Activated CD4-positive, alpha-beta T cell treated with anti-CD3 and anti-CD28 coated beads for 36 hours (primary cell): ENCODE data around the gene TMOD1. TPM values are rescaled to one million over a fixed set of nuclear protein-coding genes. Genes with fewer than 3 reads are reported as not detected.
"Not testable (repeated sequence)": the region's sequence is repeated elsewhere in the genome, so short reads cannot be mapped to it uniquely, and the experiment has no call there.

Experiments used
- ATAC-seq: fragments of 200-7000 bp; cut with Tn5 transposase; one replicate; pipeline ENCODE4 v1.10.0; 2021; ENCODE audit warnings: mild to moderate bottlenecking, moderate library complexity
- CTCF ChIA-PET: fragments of 350-600 bp; sonication (Branson Sonifier 250); formaldehyde crosslinking; loops from one replicate; lab custom pipeline; 2021; ENCODE audit warnings: antibody characterized with exemption; lab: Charles Lee
- POLR2A ChIA-PET: fragments of 350-600 bp; sonication (Branson Sonifier 250); formaldehyde crosslinking; loops from one replicate; lab custom pipeline; 2021; ENCODE audit warnings: antibody characterized with exemption, inconsistent platforms; lab: Charles Lee
- DNase-seq: peaks from one replicate; pipeline ENCODE4 v3.0.0-alpha.2; 2020
- H3K27ac Mint-ChIP-seq: one replicate; pipeline ENCODE4 v1.8.0; 2021; ENCODE audit warnings: mixed read lengths
- H3K27me3 Mint-ChIP-seq: one replicate; pipeline ENCODE4 v1.8.0; 2021; ENCODE audit warnings: mixed read lengths
- H3K36me3 Mint-ChIP-seq: one replicate; pipeline ENCODE4 v1.8.0; 2021; ENCODE audit warnings: low read depth, mixed read lengths
- H3K4me1 Mint-ChIP-seq: one replicate; pipeline ENCODE4 v1.8.0; 2021; ENCODE audit warnings: mixed read lengths
- H3K4me3 Mint-ChIP-seq: one replicate; pipeline ENCODE4 v1.8.0; 2021; ENCODE audit warnings: mild to moderate bottlenecking, moderate library complexity, mixed read lengths
- H3K9me3 Mint-ChIP-seq: one replicate; pipeline ENCODE4 v1.8.0; 2021; ENCODE audit warnings: low read depth, mixed read lengths
- intact Hi-C, 2 experiments: fragments of 100-400 bp; cut with DNase I in 1 of 2; cut with micrococcal nuclease in 1 of 2; formaldehyde crosslinking; loops; one replicate each; pipeline versions ENCODE4 v1.14.2 to v1.15.1; 2022 to 2024; cut with DNase I, micrococcal nuclease
- total RNA-seq, 2 experiments: library from RNA; stranded (reverse); gene quantifications; one replicate each; pipeline ENCODE4 v1.2.3, GENCODE V29; 2021

The TMOD1 gene
- total RNA-seq: 1 to 10 TPM; 1.3 to 1.5 TPM

DNA sequence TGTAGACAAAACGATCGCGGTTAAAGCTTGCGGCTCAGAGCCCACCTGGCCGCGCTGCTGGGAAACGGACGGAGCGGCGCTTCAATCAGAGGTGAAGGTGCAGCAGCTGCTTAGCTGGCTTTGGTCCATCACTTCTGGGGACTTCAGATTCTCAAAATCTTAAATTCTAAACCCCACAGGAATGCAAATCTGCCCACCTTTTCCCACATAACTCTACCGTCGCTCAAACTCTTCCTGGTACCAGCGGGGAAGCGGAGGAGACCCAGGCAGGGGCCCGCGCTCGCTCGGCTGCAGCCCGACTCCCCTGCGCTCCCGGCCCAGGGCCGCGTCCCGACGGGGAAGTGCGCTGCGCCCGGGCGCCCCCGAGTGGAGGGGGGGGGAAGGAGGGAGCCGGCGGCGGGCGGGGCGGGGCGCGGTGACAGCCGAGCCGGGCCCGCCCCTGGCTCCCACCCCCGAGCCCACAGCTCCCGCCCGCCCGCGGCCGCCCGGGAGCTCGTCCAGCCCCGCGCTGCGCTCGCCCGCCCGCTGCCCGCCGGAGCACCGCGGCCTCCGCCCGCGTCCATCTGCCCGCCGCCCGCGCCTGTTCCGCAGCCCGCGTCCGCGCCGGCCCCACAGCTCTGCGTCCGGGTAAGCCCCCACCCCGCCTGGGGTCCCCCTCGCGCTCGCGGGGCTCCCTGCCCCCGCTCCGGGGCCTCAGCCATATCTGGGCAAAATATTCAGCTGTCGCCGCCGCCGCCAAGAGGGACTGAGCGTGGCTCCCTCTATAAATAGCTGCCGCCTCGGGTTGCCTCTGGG lies at the start of gene TMOD1:
Gene TMOD1, plus strand, starts transcription at position 490 of the 795 bp plus-strand sequence. CDS start 22,523 bp downstream, outside the sequence.
- peaks cover 13% of the 10 kb centered on the region for H3K36me3 Mint-ChIP-seq
- no peak within 1 kb of the TSS for H3K27ac Mint-ChIP-seq
- intact Hi-C loops: loop anchor here in 1 of 2 experiments (2.0 to 10.0 kb wide), 3 partner anchors 89 to 647 kb away; partner anchors contain the start of genes FOXE1, TDRD7 and ZNF782
- H3K4me3 Mint-ChIP-seq: peak within 1 kb of the TSS; percentile 64
- H3K9me3 Mint-ChIP-seq: no peaks in the 10 kb centered on the region
- DNase-seq: peak; percentile 66
- CTCF ChIA-PET: interaction anchor here (0.6 to 3.0 kb wide), 7 partner anchors 10 to 114 kb away, joined by 3 to 10 read pairs (median 7); no protein-coding TSS in a partner anchor
- peaks cover 15% of the 10 kb centered on the region for H3K4me1 Mint-ChIP-seq
- peak; percentile 67 for ATAC-seq
- POLR2A ChIA-PET: interaction anchor here (1.2 to 1.3 kb wide), 2 partner anchors 10 to 132 kb away, joined by 3 read pairs; partner anchors contain the start of genes NCBP1 and TSTD2
- peaks cover 45% of the 10 kb centered on the region for H3K27me3 Mint-ChIP-seq

DNA sequence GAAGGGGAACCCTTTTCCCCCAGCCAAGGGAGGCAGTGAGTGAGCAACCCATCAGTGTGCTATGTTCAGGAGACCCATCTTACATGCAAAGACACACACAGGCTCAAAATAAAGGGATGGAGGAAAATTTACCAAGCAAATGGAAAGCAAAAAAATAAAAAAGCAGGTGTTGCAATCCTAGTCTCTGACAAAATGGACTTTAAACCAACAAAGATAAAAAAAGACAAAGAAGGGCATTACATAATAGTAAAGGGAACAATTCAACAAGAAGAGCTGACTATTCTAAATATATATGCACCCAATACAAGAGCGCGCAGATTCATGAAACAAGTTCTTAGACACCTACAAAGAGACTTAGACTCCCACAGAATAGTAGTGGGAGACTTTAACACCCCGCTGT lies 47.9 kb upstream of the TMOD1 start:
- H3K4me3 Mint-ChIP-seq, intact Hi-C loops, ATAC-seq, H3K27ac Mint-ChIP-seq, H3K27me3 Mint-ChIP-seq, DNase-seq, POLR2A ChIA-PET, H3K9me3 Mint-ChIP-seq, CTCF ChIA-PET, H3K4me1 Mint-ChIP-seq: not testable (repeated sequence)
- H3K36me3 Mint-ChIP-seq: peaks cover 11% of the 10 kb centered on the region

DNA sequence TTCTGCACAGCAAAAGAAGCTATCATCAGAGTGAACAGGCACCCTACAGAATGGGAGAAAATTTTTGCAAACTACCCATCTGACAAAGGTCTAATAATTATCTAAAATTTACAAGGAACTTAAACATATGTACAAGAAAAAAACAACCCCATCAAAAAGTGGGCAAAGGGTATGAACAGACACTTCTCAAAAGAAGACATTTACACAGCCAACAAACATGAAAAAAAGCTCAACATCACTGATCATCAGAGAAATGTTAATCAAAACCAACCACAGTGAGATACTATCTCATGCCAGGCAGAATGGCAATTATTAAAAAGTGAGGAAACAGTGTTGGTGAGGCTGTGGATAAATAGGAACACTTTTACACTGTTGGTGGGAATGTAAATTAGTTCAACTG lies 44.6 kb upstream of the TMOD1 start:
- H3K27me3 Mint-ChIP-seq, POLR2A ChIA-PET, intact Hi-C loops: not testable (repeated sequence)

DNA sequence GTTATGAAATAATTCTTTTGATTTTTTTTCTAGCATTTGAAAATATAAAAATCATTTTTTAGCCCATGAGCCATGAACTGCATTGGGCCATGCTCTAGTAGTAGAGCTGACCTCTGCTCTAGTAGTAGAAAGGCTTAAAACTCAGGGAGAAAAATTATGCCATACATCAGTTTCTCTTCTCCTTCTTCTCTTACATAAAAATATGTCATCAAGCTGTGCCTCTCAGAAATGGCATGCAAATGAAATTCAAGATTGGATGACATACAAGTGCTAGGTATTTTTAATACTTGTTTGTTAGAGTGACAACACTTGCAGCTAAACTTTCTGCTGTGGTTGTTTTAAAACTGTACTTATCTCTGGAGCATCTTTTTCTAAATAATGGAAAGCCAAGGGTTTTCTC lies 42.1 kb upstream of the TMOD1 start:
- ChIA-PET CTCF (interaction anchor here (0.7 to 1.8 kb wide), 3 partner anchors 10 to 797 kb away, joined by 3 to 7 read pairs (median 3); no protein-coding TSS in a partner anchor), POLR2A (no interaction called here)
- H3K4me3 Mint-ChIP-seq: no peak overlapping the region
- no peak overlapping the region for H3K27ac Mint-ChIP-seq
- DNase-seq: no peak
- H3K27me3 Mint-ChIP-seq: no peaks in the 10 kb centered on the region
- intact Hi-C loops: no loop called here
- H3K9me3 Mint-ChIP-seq: no peaks in the 10 kb centered on the region
- no peak for ATAC-seq
- no peaks in the 10 kb centered on the region for H3K4me1 Mint-ChIP-seq
- peaks cover 8% of the 10 kb centered on the region for H3K36me3 Mint-ChIP-seq

More for the DNA sequence above, 44.6 kb upstream of the TMOD1 start:
- not testable (repeated sequence) for H3K4me1 Mint-ChIP-seq, DNase-seq, H3K4me3 Mint-ChIP-seq, ATAC-seq, H3K27ac Mint-ChIP-seq, H3K9me3 Mint-ChIP-seq
- peaks cover 10% of the 10 kb centered on the region for H3K36me3 Mint-ChIP-seq
- CTCF ChIA-PET: interaction anchor here (1.0 to 1.1 kb wide), 2 partner anchors 11 to 13 kb away, joined by 3 read pairs; no protein-coding TSS in a partner anchor

- ATAC-seq (no peak), DNase-seq (no peak)
- no peaks in the 10 kb centered on the region for H3K27me3 Mint-ChIP-seq
- no peak overlapping the region for H3K4me3 Mint-ChIP-seq
- H3K4me1 Mint-ChIP-seq: no peaks in the 10 kb centered on the region
- no peak overlapping the region for H3K27ac Mint-ChIP-seq
- ChIA-PET CTCF (interaction anchor here (0.5 to 1.6 kb wide), 2 partner anchors 11 to 857 kb away, joined by 3 to 6 read pairs; no protein-coding TSS in a partner anchor), POLR2A (no interaction called here)
- intact Hi-C loops: no loop called here
- peaks cover 7% of the 10 kb centered on the region for H3K36me3 Mint-ChIP-seq
- no peaks in the 10 kb centered on the region for H3K9me3 Mint-ChIP-seq
These were observed 39.3 kb upstream of the TMOD1 start for GRCh38 chr9:97462159-97462558.

DNA sequence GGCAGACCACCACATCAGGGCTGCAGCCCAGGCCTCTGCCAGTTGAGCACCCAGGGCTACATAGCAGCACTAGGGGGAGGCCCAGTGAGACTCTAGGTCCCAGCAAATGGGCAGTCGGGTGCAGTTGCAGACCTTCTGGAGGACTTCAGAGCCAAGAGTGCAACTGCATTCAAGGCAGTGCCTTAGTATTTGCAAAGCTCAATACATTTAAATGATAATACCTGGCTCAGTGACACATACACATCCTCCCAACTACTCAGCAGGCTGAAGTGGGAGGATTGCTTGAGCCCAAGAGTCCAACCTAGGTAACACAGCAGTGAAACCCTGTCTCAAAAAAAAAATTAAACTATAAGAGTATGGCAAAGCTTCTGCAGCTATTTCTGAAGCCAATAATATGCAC lies 38.6 kb upstream of the TMOD1 start:
- H3K4me3 Mint-ChIP-seq: no peak overlapping the region
- no peaks in the 10 kb centered on the region for H3K9me3 Mint-ChIP-seq
- intact Hi-C loops: no loop called here
- H3K27me3 Mint-ChIP-seq: no peaks in the 10 kb centered on the region
- ChIA-PET POLR2A (interaction anchor here (0.7 kb wide), 2 partner anchors 346 to 1312 kb away, joined by 3 to 10 read pairs; no protein-coding TSS in a partner anchor), CTCF (interaction anchor here (0.7 to 1.3 kb wide), 3 partner anchors 136 to 166 kb away, joined by 3 to 4 read pairs (median 4); no protein-coding TSS in a partner anchor)
- H3K36me3 Mint-ChIP-seq: peaks cover 7% of the 10 kb centered on the region
- H3K27ac Mint-ChIP-seq: no peak overlapping the region
- DNase-seq (no peak), ATAC-seq (no peak)
- H3K4me1 Mint-ChIP-seq: no peaks in the 10 kb centered on the region

DNA sequence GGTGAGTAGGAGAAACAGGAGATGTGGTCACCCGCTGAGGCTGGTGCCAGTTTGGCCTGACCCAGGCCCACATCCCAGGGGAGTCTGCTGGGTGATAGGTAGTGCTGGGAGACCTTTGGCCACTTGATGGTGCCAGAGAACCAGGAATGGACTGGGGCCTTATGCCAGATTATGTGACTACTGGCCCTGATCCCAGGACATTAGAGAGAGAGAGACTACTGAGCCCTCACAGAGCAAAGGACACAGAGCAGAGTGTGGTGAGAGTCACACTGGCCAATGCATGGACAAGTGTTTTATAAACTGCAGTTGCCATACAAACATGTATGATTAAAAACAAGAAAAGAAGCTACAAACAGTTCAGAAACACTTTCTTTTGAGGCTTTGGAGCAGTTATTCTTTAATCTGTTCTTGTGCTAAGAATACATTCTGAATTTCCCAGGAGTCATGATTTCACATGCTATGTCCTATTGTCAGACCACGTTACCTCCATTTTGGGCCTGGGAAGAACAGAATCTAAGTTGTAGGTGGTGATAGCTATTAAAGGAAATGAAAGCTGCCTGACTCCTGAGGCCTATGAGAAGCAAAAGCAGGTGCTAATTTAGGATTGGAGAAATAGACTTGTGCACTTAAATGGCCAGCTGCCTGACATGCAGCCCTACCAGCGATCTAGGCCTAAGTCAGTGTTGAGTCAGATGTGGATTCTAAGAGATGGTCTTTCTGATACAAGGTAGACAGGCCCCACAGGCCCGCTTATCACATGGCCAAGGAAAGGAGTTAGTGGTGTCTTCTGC lies 32.6 kb upstream of the TMOD1 start:
- H3K4me3 Mint-ChIP-seq: no peak overlapping the region
- CTCF ChIA-PET: interaction anchor here (0.6 to 8.7 kb wide), 26 partner anchors 10 to 202 kb away, joined by 3 to 135 read pairs (median 4); partner anchors contain the start of gene TMOD1
- no peaks in the 10 kb centered on the region for H3K4me1 Mint-ChIP-seq
- H3K27ac Mint-ChIP-seq: no peak overlapping the region
- H3K36me3 Mint-ChIP-seq: peaks cover 7% of the 10 kb centered on the region
- ATAC-seq (peak; percentile 74), DNase-seq (peak; percentile 66)
- H3K27me3 Mint-ChIP-seq: no peaks in the 10 kb centered on the region
- POLR2A ChIA-PET: no interaction called here
- no peaks in the 10 kb centered on the region for H3K9me3 Mint-ChIP-seq
- intact Hi-C loops: loop anchor here (1.0 kb wide), 3 partner anchors 129 to 147 kb away; no protein-coding TSS in a partner anchor

- Mint-ChIP-seq H3K4me1 (no peaks in the 10 kb centered on the region), H3K9me3 (no peaks in the 10 kb centered on the region), H3K36me3 (peaks cover 7% of the 10 kb centered on the region), H3K4me3 (no peak overlapping the region), H3K27ac (no peak overlapping the region), H3K27me3 (no peaks in the 10 kb centered on the region)
- CTCF ChIA-PET: interaction anchor here (0.6 to 8.7 kb wide), 13 partner anchors 9 to 145 kb away, joined by 3 to 135 read pairs (median 4); partner anchors contain the start of gene TMOD1
- peak; percentile 23 for DNase-seq
- intact Hi-C loops: no loop called here
- no peak for ATAC-seq
- POLR2A ChIA-PET: no interaction called here
These were observed 31.4 kb upstream of the TMOD1 start for GRCh38 chr9:97470076-97470475.

DNA sequence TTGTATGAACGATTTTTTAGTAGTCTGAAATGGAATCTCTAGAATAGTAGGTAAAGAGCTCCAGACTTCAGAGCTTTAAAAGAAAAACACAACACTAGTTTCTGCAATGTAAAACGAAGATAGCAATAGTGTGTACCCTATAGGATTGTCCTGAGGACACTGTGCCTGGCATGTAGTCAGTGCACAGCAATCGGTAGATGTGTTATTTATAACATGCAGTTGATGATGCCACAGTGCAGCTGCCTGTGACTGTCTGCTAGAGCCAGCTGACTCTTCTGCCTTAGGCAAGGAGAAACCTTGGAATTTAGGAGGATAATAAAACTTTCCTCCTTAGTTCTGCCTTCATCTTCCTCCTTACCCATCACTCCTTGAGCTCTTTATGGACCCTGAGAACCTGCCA lies 27.7 kb upstream of the TMOD1 start:
- intact Hi-C loops: no loop called here
- no peaks in the 10 kb centered on the region for H3K4me1 Mint-ChIP-seq
- no peak for ATAC-seq
- H3K27ac Mint-ChIP-seq: no peak overlapping the region
- DNase-seq: no peak
- no peak overlapping the region for H3K4me3 Mint-ChIP-seq
- POLR2A ChIA-PET: interaction anchor here (0.7 kb wide), 1 partner anchor 1181 kb away, joined by 3 read pairs; no protein-coding TSS in a partner anchor
- peaks cover 11% of the 10 kb centered on the region for H3K36me3 Mint-ChIP-seq
- H3K9me3 Mint-ChIP-seq: no peaks in the 10 kb centered on the region
- H3K27me3 Mint-ChIP-seq: no peaks in the 10 kb centered on the region
- CTCF ChIA-PET: interaction anchor here (0.6 to 2.1 kb wide), 6 partner anchors 12 to 141 kb away, joined by 4 to 12 read pairs (median 6); no protein-coding TSS in a partner anchor

GRCh38 chr9:97474372-97474925 lies 27.0 kb upstream of the TMOD1 start:
- H3K27me3 Mint-ChIP-seq: no peaks in the 10 kb centered on the region
- H3K4me1 Mint-ChIP-seq: no peaks in the 10 kb centered on the region
- no peak overlapping the region for H3K4me3 Mint-ChIP-seq
- H3K36me3 Mint-ChIP-seq: peaks cover 11% of the 10 kb centered on the region
- DNase-seq (no peak), ATAC-seq (no peak)
- H3K27ac Mint-ChIP-seq: no peak overlapping the region
- CTCF ChIA-PET: interaction anchor here (0.6 to 2.1 kb wide), 6 partner anchors 12 to 145 kb away, joined by 3 to 12 read pairs (median 6); no protein-coding TSS in a partner anchor
- POLR2A ChIA-PET: interaction anchor here (0.7 kb wide), 1 partner anchor 1181 kb away, joined by 3 read pairs; no protein-coding TSS in a partner anchor
- intact Hi-C loops: no loop called here
- H3K9me3 Mint-ChIP-seq: no peaks in the 10 kb centered on the region
